GM21528 (cell line): ENCODE results near the gene CLTC.
"Not testable (repeated sequence)": the region's sequence is repeated elsewhere in the genome, so short reads cannot be mapped to it uniquely, and the experiment has no call there.

Source experiments
- ATAC-seq: cut with Tn5 transposase; IDR thresholded peaks from one replicate; pipeline ENCODE4 v1.9.1; 2021; ENCODE audit warnings: mild to moderate bottlenecking, moderate library complexity; ENCODE audit not compliant: unreplicated experiment, low FRiP score

The CLTC gene

DNA sequence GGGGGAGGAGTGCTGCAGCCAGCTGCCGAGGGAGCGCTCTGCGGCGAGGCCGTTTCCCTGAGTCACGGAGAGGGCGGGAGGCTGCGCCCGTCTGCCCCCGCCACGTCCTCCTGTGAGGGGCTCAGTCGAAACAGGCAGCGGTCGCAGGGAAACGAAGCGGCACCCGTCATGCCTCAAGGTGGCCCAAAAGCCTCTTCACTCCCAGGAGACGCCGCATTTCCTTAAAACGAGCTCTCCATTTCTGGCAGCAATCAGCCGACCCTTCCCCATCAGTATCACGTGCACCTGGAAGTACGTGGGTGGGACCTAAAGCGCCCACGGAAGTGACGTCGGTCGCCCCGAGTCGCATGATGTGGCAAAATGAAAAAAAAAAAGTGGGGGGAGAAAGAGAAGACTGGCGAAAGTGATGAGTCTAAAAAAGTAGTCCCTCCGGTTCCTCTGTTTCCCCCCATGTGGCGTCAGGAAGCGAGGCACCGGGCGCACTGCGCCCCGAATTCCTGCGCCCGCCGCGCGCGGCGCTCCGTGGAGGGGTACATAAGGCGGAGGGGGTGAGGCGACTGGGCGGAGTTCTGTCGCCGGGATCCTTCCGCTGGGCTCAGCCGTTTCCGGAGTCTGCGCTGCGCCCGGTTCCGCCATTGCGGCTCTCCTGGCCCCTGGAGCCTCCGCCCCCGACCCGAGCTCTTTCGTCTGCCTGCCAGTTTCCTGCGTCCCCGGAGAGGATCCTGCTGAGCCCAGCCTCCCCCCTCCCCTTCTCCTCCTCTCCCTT, at the start of gene CLTC:
CLTC (plus strand) TSS at position 598 of the 766 bp plus-strand sequence. CDS start 237 bp downstream, outside the sequence.
- peak; percentile 79 for ATAC-seq

DNA sequence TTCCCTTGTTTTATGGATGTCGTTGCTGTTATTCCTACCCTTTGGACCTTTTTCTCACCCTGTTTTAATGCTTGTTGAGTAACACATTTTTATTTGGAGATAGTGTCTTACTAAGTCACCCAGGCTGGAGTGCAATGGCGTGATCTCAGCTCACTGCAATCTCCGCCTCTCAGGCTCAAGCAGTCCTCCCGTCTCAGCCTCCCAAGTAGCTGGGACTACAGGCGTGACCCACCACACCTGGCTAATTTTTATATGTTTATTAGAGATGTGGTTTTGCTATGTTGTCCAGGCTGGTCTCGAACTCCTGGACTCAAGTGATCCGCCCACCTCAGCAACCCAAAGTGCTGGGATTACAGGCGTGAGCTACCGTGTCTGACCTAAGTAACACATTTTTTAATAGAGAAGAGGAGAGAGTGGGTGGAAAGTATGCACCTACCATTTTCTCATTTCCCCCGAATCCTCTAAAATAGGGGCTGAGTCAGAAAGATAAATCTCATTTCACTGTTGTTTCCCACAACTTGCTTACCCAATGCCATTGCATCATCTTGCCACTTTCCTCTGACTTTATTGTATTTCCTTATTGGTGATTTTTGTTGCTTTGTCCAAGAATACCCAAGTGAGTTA, 47.3 kb upstream of the CLTC start:
- no peak for ATAC-seq

DNA sequence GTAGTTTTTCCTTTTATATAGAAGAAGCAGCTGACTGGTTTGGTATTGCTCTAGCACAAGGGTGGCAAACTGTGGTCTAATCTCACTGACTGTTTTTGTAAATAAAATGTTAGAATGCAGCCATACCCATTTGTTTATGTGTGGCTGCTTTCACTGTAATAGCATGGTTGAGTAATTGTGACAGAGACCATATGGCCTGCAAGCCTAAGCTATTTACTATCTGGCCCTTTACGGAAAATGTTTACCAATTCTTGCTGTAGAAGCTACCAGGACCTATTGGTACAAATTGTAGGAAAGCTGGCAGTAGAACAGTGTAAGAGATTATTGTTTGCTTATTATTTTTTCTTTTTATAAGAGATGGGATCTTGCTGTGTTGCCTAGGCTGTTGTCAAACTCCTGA, 35.5 kb upstream of the CLTC start:
- not testable (repeated sequence) for ATAC-seq

DNA sequence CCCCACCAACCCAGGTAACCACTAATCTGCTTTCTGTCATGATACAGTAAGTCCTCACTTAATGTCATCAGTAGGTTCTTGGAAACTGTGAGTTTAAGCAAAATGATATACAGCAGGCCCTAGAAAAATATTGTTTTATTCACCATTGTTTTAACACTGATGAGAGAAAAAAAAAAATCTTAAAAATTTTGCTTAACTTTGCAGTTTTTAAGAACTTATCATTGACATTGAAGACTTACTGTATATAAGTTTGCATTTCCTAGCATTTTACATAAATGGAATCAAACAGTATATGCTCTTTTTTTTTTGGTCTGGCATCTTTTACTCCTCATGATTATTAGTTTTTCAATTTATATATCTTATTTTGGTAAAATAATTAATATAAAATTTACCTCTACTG, 19.5 kb upstream of the CLTC start:
- ATAC-seq = no peak

DNA sequence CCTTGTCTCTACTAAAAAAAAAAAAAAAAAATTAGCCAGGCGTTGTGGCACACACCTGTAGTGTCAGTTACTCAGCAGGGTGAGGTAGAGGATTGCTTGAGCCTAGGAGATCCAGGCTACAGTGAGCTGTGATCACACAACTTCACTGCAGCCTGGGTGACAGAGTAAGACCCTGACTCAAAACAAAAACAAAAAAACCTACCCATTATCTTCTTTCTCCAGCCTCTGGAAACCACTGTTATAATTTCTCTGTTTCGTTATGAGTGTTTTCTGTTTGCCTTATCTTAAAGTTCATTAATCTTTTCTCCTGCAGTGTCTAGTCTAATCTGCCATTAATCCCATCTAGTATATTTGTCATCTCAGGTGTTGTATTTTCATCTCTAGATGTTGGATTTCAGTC, 18.6 kb upstream of the CLTC start:
- ATAC-seq = no peak

DNA sequence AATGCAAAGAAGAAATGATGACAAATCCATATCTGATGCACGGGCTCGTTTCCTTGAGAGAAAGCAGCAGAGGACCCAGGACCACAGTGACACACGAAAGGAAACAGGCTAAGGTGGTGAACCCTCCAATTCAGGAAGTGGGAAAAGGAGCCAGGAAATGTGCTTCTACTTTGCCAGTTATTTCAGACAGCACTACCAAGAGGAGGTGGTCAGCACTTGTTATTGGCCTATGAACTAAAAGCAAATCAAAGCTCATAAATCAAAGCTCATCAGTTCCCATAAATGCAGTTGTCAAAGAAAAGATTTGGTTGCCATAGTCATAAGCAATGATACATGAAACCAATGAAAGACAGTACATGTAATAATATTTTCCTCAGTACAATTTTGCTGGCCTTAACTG, 12.6 kb upstream of the CLTC start:
- ATAC-seq = no peak

DNA sequence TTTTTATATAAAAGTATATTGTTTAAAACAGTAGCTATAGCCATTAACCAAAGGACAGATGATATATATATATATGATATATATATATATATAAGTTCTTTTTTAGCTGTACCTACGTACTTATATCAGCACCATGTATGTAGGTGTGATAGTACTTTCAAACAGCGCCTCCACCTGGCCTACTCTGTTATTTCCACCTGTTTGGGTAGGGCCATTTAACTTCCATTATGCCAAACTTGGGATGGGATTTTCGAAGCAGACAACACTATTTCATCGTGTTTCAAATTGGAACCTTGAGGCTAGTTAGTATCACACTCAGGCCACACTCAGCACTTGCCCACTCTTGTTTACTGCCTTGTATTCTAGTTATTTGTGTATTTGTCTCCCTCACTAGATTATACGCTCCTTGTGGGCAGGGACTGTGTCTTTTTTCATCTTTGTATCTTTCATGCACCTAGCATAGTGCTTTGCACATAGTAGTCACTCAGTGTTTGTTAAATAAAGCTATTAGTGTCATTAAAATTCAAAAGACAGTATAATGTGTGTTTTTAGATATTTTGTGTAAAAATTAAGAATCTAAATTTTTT, 11.8 kb upstream of the CLTC start:
- no peak for ATAC-seq

DNA sequence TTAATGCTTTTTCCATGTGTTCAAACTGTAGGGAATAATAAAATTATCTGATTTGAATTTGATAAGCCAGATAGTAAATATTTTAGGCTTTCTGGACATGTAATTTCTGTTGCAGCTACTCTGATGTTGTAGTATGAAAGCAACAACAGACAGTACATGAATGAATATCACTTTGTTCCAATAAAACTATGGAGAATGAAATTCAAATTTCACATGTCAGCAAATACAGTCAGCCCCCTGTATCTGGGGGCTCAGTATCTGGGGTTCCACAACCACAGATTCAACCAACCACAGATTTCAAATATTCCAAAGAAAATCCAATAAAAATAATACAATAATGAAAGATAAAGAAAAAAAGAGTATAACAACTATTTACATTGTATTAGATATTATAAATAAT, 8.2 kb upstream of the CLTC start:
- no peak for ATAC-seq

DNA sequence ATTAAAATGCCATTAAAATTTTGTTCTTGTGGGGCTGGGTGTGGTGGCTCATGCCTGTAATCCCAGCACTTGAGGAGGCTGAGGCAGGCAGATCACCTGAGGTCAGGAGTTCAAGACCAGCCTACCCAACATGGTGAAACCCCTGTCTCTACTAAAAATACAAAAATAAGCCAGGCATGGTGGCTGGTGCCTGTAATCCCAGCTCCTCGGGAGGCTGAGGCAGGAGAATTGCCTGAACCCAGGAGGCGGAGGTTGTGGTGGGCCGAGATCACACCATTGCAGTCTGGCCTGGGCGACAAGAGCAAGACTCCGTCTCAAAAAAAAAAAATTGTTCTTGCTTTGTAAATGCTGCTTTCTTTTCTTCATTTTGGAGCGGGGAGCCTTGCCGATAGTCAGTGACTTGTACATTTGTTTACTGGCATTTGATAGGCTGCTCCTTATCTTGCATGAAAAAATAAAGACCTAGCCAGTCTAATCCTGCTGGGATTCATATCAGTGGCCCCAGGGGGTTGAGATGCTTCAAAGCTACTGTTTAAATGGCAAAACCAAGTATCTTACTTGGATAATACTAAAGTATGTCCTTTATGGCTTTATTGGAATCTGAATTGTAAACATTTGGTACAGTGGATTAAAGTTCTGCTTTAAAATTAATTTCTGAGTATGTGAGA, 3.3 kb upstream of the CLTC start:
- ATAC-seq = no peak

DNA sequence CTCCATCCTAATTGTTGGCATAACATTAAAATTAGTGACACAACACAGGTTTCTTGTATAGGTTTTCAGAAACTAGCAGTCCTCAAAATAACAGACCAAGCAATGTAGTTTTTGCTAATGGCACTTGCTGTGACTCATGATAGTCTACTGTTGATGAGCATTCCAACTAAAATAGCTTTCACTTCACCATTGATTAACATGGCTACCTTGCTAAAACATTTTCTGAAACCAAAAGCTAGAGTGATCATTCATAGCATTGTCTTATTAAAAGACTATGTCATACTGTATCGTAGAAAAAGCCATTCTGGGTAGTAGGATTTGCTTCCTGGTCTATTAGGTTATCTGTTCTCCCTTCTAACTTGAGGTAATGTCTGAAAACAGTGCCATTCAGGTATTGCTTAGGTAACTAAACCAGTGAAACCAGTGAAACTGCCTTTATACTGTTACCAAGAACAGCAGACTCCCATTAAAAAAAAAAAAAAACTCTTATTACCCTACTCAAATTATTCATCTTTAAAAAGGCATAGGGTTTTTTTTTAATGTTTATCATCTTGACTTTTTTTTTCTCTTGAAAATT, 2.5 kb upstream of the CLTC start:
- no peak for ATAC-seq

DNA sequence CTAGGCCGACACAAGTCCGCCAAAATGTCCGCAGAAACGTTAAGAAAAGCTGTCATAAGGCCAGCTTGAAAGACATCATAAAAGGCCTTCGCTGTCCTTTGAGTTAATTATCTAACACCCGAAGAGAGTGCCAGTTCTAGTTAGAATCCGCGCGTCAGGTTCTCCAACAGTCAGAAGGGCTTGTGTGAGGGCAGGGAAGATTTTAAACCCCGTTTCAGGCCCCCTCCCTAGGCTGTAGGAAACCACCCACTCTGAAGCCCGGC, 729 bp upstream of the CLTC start:
- no peak for ATAC-seq

DNA sequence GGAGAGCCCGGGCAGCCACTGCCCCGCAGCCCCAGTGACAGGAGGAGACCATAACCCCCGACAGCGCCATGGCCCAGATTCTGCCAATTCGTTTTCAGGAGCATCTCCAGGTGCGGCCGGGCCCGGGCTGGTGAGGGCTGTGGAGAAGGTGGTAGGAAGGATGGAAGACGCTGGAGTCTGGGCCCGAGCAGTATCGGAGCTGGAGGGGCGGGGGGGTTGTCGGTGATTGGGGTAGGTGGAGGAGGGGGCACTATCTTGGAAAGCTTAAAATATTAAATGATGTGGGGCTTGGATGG, 317 bp downstream of the CLTC start:
- ATAC-seq = peak; percentile 0

DNA sequence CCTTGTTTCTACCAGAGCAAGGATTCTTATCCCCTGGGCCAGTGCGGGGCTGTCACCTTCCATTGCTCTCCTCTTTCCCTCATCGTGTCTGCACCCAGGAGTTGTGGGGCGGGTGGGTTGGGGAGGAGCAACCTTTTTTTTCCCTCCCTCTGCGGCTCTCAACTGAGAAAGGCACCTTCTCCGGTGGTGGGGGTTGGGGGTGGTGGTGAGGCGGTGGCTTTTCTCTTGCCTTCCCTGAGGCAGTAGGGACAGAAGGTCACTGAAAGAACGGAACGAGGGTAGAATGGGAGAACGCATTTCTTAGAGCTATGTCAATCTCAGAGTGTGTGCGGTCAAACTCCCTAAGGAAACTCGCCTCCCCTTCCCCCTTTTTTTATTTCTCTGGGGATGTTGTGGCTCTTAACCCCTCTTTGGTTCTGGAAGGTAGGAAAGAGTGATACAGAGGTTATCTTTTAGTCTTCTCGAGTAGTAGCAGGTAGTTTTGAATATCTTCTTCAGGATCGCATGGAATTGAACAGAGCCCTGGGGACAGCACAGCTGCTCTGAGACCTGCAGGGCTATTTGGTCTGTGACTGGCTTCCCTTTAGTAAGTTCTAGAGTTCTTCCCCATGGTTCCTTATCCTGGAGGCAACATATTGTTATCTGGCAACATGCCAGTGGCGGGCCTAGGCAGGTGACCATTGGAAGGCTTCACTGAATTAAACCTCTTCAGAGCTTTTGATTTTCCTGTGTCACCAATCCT, 994 bp downstream of the CLTC start:
- no peak for ATAC-seq

DNA sequence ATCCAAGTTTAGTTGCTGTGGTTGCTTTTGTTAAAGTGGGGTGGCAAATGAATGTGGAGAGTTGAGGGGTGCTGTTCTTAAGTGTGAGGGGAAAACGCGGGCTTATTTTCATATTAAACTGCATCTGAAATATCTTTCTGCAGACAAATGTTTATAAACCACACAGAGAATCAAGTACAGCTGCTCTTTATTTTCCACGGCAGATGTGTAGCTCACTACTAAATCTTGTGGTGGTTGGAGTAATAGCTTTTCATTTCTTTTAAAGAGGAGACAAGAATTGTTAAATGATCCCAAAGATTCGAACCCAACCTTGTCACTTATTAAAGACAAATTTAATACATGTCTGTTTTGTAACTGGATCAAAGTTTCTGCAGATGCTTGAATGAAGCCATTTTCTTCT, 2.1 kb downstream of the CLTC start:
- no peak for ATAC-seq

DNA sequence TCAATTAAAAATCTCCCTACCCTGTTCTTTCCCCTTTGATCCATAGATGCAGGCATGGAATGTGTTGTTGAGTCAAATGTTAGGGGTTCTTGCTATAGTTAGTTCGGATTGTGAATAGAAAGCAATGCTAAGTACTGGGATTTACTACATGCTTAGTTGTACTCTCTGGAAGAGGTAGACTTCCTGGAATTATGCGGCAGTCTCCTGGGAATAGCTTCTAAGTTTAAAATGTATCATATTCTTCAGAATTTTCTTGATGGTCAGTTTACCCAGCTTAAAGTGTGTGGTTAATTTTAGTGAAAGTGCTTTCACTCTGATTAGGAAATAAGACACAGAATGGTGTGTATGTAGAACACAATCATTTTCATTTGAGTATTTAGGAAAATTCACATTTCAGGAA, 3.5 kb downstream of the CLTC start:
- no peak for ATAC-seq

DNA sequence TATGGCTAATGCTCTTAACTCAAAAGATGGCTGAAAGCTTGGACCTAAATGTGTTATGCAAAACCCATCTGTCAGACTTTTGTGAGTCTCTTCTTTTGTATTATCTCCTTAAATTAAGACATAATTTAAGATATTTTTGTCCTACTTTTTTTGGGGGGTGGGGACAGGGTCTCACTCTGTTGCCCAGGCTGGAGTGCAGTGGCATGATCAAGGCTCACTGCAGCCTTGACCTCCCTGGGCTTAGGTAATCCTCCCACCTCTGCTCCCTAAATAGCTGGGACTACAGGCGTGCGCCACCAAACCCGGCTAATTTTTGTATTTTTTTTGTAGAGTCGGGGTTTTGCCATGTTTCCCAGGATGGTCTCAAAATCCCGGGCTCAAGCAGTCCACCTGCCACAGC, 7.1 kb downstream of the CLTC start:
- no peak for ATAC-seq

DNA sequence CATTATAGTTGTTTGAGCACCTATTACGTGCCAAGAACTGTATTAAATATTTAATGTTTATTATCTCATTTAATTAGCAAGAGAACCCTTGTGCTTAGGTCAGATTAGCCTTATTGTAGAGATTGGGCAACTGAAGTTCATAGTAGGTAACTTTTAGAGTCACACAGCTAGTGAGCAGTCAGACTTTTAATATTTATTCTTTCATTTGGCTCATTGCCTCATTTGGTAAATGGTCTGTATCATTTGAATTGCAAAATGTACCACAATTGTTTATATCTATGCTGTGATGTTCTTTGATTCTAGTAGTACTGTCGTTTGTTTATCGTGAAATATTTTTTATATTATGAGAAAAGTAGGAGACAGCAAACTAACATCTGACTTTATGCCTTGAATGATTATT, 7.6 kb downstream of the CLTC start:
- no peak for ATAC-seq

DNA sequence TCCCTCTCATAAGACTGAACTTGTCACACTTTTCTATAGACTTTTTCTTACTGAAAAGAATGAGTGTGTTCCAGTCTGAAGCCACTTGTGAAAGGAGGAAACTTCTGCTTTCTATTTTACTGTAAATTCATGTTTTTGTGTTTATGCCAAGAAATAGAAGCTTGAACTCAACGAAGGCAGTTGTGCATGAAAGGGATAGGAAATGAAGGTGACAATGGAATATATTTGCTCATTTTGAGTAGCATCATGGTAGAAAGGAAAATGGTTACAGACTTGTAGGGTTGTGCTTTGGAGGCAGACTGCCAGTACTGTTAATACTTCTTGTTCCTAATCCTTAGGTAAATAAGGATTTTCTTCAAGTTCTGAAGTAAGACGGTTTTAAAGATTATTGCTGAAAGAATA, 8.1 kb downstream of the CLTC start:
- ATAC-seq = no peak

DNA sequence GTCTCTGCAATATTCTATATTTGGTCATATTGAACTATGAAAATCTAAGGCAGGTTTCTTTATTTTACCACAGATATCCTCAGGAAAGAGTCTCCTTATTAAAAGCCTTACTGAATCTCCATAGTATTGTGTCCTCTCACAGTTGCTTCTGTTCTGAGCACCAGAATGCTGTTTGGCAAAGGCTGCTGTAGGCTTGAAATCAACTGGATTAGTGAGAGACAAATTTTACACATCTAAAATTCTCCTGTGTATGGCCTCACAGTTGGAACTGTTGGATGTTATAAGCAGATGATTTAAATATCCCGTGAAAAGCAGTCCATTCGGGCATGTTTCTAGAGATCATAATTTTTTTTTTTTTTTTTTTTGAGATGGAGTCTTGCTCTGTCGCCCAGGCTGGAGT, 9.5 kb downstream of the CLTC start:
- no peak for ATAC-seq

DNA sequence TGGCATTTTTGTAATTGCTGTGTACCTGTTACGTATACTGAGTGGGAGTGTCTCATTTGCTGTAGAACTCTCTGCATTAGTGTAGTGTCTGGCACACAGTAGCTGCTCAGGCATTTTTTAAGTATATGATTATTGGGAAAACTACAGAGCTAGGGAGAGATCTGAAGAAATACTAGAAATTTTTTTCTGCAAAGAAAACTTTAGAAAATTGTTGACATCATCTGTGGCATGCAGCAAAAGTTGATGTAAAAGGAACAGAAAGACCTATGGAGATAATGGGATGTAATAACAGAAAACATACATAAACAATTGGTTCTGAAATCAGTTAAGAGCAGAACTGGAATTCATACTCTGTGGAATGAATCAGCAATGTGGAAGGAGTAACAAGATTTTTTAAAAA, 11.6 kb downstream of the CLTC start:
- no peak for ATAC-seq

DNA sequence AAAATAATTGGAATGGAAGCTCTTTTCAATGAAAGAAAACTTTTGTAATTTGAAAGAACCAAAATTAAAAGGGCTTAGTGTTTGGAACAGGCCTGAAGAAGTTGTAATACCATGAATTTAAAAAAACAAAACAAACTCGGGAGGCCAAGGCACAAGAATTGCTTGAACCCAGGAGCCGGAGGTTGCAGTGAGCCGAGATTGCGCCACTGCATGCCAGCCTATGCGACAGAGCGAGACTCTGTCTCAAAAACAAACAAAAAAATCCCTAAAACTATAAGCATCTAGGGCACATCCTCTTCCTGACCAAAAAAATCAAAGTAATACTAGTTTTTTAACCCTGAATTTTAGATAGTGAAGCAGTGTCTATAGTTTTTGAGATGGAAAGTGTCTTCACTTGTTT, 12.7 kb downstream of the CLTC start:
- no peak for ATAC-seq
